Naive thymus-derived CD4-positive, alpha-beta T cell (primary cell): ENCODE results near the gene ZSCAN18. TPM values are rescaled to one million over a fixed set of nuclear protein-coding genes. Genes with fewer than 3 reads are reported as not detected.

ENCODE experiments used
- ATAC-seq: fragments of 150-1000 bp; cut with Tn5 transposase; 2 replicates; pipeline ENCODE4 v1.10.0; 2021; ENCODE audit warnings: mild to moderate bottlenecking, moderate library complexity
- CTCF ChIA-PET: fragments of 350-600 bp; sonication (Branson Sonifier 250); formaldehyde crosslinking; loops from one replicate; lab custom pipeline; 2021; ENCODE audit warnings: antibody characterized with exemption; lab: Charles Lee
- POLR2A ChIA-PET: fragments of 350-600 bp; sonication (Branson Sonifier 250); formaldehyde crosslinking; loops from one replicate; lab custom pipeline; 2021; ENCODE audit warnings: antibody characterized with exemption, inconsistent platforms; lab: Charles Lee
- DNase-seq, 9 donors: peaks; one replicate each; pipeline versions ENCODE4 v3.0.0 to v3.0.0-alpha.2; 2020 to 2022; ENCODE audit warnings: mixed read lengths in 1 of 9
- H3K27ac ChIP-seq: one replicate; pipeline ENCODE4 v1.7.0; 2013; ENCODE audit warnings: mild to moderate bottlenecking, low read depth, low read length, moderate library complexity
- H3K27me3 ChIP-seq, 2 donors: one replicate each; pipeline ENCODE4 v1.7.0; 2013; ENCODE audit warnings: low read length in 2 of 2, mild to moderate bottlenecking in 2 of 2, moderate library complexity in 2 of 2; ENCODE audit not compliant: control insufficient read depth in 2 of 2, insufficient read depth in 2 of 2
- H3K36me3 ChIP-seq, 3 experiments: 1 replicate in 2 of 3; 2 replicates in 1 of 3; pipeline ENCODE4 v1.7.0; 2013; ENCODE audit warnings: low read length in 3 of 3, mild to moderate bottlenecking in 3 of 3, moderate library complexity in 1 of 3; ENCODE audit not compliant: insufficient read depth in 3 of 3, control insufficient read depth in 2 of 3
- H3K4me1 ChIP-seq, 2 donors: one replicate each; pipeline ENCODE4 v1.7.0; 2013; ENCODE audit warnings: low read length in 2 of 2, mild to moderate bottlenecking in 2 of 2, moderate library complexity in 1 of 2; ENCODE audit not compliant: control insufficient read depth in 2 of 2, insufficient read depth in 2 of 2
- H3K4me3 ChIP-seq: 2 replicates; pipeline ENCODE4 v1.7.0; 2013; ENCODE audit warnings: mild to moderate bottlenecking, low read length
- H3K9me3 ChIP-seq, 3 experiments: 1 replicate in 2 of 3; 2 replicates in 1 of 3; pipeline ENCODE4 v1.7.0; 2013; ENCODE audit warnings: low read length in 3 of 3; ENCODE audit not compliant: control insufficient read depth in 2 of 3
- H3K27ac Mint-ChIP-seq, 9 donors: one replicate each; pipeline ENCODE4 v1.8.0; 2020 to 2022; ENCODE audit warnings: mixed read lengths in 9 of 9, mild to moderate bottlenecking in 8 of 9, moderate library complexity in 5 of 9, inconsistent platforms in 2 of 9
- H3K27me3 Mint-ChIP-seq, 5 donors: one replicate each; pipeline ENCODE4 v1.8.0; 2021 to 2022; ENCODE audit warnings: mixed read lengths in 5 of 5, mild to moderate bottlenecking in 1 of 5
- H3K36me3 Mint-ChIP-seq, 5 donors: one replicate each; pipeline ENCODE4 v1.8.0; 2020 to 2022; ENCODE audit warnings: mixed read lengths in 5 of 5, mild to moderate bottlenecking in 3 of 5, inconsistent platforms in 1 of 5
- H3K4me1 Mint-ChIP-seq, 7 donors: one replicate each; pipeline ENCODE4 v1.8.0; 2020 to 2022; ENCODE audit warnings: mixed read lengths in 7 of 7, mild to moderate bottlenecking in 3 of 7, inconsistent platforms in 1 of 7
- H3K4me3 Mint-ChIP-seq, 10 donors: one replicate each; pipeline ENCODE4 v1.8.0; 2020 to 2022; ENCODE audit warnings: mild to moderate bottlenecking in 10 of 10, mixed read lengths in 10 of 10, moderate library complexity in 6 of 10, inconsistent platforms in 2 of 10
- H3K9me3 Mint-ChIP-seq, 11 donors: one replicate each; pipeline ENCODE4 v1.8.0; 2020 to 2022; ENCODE audit warnings: mixed read lengths in 11 of 11, mild to moderate bottlenecking in 4 of 11, inconsistent platforms in 1 of 11, moderate library complexity in 1 of 11
- intact Hi-C, 2 donors: fragments of 100-400 bp; cut with micrococcal nuclease; formaldehyde crosslinking; loops; one replicate each; pipeline ENCODE4 v1.15.1; 2023
- polyA plus RNA-seq, 2 donors: library from polyadenylated mRNA; unstranded; fragments of 300-500 nt; fragmentation: Illumina TruSeq; gene quantifications; one replicate each; pipeline ENCODE4 v1.2.3, GENCODE V29; 2021
- total RNA-seq, 6 experiments: library from RNA in 5 of 6; stranded (reverse) in 5 of 6; gene quantifications; 1 replicate in 5 of 6; 2 replicates in 1 of 6; pipeline ENCODE4 v1.2.3 and lab custom pipeline; 2021 to 2026

The ZSCAN18 gene
- total and polyA plus RNA-seq, 7 experiments from 2014 or later = 8.2 to 100 (median 41.5) TPM

DNA sequence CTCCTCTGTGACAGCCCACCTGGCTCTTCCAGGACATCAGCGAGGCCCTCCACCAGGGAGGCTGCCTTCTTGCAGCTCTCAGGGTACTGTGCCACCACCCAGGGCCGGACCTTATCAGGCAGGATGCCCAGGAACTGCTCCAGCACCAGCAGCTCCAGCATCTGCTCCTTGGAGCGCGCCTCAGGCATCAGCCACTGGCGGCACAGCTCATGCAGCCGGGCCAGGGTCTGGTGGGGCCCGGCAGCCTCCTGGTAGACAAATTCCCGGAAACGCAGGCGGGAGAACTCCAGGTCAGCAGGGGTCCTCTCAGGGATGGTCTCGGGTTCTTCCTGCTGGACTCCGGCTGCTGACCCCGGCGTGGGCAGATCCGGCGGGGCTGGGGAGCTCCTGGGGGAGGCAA, 8.2 kb downstream of the ZSCAN18 start:
- Histone ChIP-seq H3K4me3 (no peak overlapping the region), H3K9me3 (peaks cover 0 to 84% (median 10%) of the 10 kb centered on the region in 3 experiments), H3K27ac (no peak overlapping the region), H3K36me3 (peaks cover 0 to 37% (median 5%) of the 10 kb centered on the region in 3 experiments), H3K27me3 (no peaks in the 10 kb centered on the region), H3K4me1 (no peaks in the 10 kb centered on the region)
- H3K27ac Mint-ChIP-seq = no peak overlapping the region
- ATAC-seq = no peak
- intact Hi-C loops = no loop called here
- peaks cover 0 to 3% (median 0%) of the 10 kb centered on the region in 7 donors for H3K4me1 Mint-ChIP-seq
- CTCF ChIA-PET = no interaction called here
- H3K4me3 Mint-ChIP-seq = no peak overlapping the region
- POLR2A ChIA-PET = no interaction called here
- H3K27me3 Mint-ChIP-seq = no peaks in the 10 kb centered on the region
- DNase-seq = no peak
- H3K9me3 Mint-ChIP-seq = peaks cover 0 to 68% (median 35%) of the 10 kb centered on the region in 11 donors
- peaks cover 5 to 29% (median 15%) of the 10 kb centered on the region in 5 donors for H3K36me3 Mint-ChIP-seq

DNA sequence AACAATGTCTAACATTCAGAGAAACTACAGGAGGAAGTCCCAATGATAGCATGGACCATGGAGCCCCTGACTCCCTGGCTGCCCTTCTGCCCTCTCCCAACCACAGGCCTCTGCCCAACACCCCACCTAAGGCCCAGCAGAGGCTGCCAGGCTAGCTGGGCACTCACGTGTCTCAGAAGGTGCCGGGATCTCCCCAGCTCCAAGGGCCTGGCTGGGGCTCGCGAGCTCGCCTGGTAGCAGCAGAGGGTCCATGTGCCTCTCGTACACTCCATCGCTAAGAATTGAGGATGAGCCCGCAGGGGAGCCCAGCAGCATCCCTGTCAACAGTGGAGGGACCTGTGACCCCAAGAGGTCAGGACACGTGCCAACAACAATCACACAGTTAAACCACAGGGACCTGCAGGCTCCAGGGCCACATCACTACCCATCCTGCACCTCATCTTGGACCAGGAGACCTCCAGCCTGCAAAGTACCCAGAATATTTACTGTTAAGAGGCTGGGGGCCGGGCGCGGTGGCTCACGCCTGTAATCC, 9.4 kb downstream of the ZSCAN18 start:
- DNase-seq (no peak), ATAC-seq (no peak)
- ChIA-PET CTCF (no interaction called here), POLR2A (no interaction called here)
- no peaks in the 10 kb centered on the region for H3K27me3 Mint-ChIP-seq
- no peak overlapping the region for H3K4me3 ChIP-seq
- no peaks in the 10 kb centered on the region for H3K4me1 ChIP-seq
- no peak overlapping the region for H3K4me3 Mint-ChIP-seq
- peaks cover 0 to 2% (median 0%) of the 10 kb centered on the region in 7 donors for H3K4me1 Mint-ChIP-seq
- intact Hi-C loops = no loop called here
- H3K27me3 ChIP-seq = no peaks in the 10 kb centered on the region
- peaks cover 0 to 69% (median 33%) of the 10 kb centered on the region in 11 donors for H3K9me3 Mint-ChIP-seq
- H3K27ac Mint-ChIP-seq = no peak overlapping the region
- peaks cover 0 to 48% (median 5%) of the 10 kb centered on the region in 3 experiments for H3K36me3 ChIP-seq
- peaks cover 0 to 89% (median 12%) of the 10 kb centered on the region in 3 experiments for H3K9me3 ChIP-seq
- H3K36me3 Mint-ChIP-seq = peaks cover 11 to 34% (median 18%) of the 10 kb centered on the region in 5 donors
- no peak overlapping the region for H3K27ac ChIP-seq

DNA sequence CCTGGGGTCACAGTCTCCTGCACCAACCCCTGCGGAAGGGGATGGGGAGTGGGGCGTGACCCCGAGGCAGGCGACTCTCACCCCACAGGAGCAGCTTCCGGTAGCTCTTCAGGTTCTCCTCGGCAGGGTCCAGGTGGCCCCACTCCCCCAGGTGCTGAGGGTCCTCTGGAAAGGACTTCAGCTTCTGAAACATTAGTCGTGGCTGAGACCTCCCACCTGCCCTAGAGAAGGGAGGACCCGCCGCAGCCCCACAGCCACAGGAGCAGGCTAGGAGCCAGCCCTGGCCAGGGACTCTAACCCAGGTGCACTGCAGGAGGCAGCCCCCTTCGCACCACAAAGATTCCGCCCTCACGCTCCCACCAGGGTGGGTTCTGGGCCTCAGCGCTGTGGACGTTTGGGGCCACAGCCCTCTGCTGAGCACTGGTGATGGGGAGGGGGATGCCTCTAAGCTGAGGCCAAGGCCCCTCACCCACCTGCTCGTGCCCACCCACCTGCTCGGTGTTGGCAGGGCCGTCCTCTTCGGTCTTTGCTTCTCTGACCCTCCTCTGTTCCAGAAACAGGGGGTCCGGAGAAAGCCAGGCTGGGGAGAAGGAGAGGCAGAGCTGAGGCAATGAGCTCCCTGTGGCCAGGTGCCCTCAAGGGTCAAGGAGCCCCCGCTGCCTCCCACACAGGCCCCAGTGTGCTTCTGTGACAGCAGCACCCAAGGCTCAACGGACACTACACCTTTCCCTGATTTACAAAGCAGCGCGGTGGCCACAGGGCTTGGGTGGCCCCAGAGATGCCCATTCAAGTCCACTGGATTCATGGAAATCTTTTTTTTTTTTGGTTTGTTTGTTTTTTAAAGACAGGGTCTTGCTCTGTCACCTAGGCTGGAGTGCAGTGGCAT, 11.0 kb downstream of the ZSCAN18 start:
- intact Hi-C loops = no loop called here
- DNase-seq (no peak), ATAC-seq (no peak)
- Histone ChIP-seq H3K9me3 (peaks cover 0 to 90% (median 11%) of the 10 kb centered on the region in 3 experiments), H3K27me3 (no peaks in the 10 kb centered on the region), H3K4me3 (no peak overlapping the region), H3K4me1 (no peaks in the 10 kb centered on the region), H3K27ac (no peak overlapping the region), H3K36me3 (peaks cover 0 to 52% (median 5%) of the 10 kb centered on the region in 3 experiments)
- peaks cover 0 to 69% (median 32%) of the 10 kb centered on the region in 11 donors for H3K9me3 Mint-ChIP-seq
- no peak overlapping the region for H3K27ac Mint-ChIP-seq
- CTCF ChIA-PET = no interaction called here
- no peak overlapping the region for H3K4me3 Mint-ChIP-seq
- H3K4me1 Mint-ChIP-seq = no peaks in the 10 kb centered on the region
- H3K36me3 Mint-ChIP-seq = peaks cover 7 to 32% (median 16%) of the 10 kb centered on the region in 5 donors
- POLR2A ChIA-PET = no interaction called here
- no peaks in the 10 kb centered on the region for H3K27me3 Mint-ChIP-seq

GRCh38 chr19:58085348-58085875, 12.6 kb downstream of the ZSCAN18 start:
- no peak overlapping the region for H3K27ac Mint-ChIP-seq
- no peak for DNase-seq
- ATAC-seq = no peak
- POLR2A ChIA-PET = no interaction called here
- peaks cover 0 to 47% (median 5%) of the 10 kb centered on the region in 3 experiments for H3K36me3 ChIP-seq
- CTCF ChIA-PET = no interaction called here
- H3K9me3 Mint-ChIP-seq = peaks cover 0 to 73% (median 37%) of the 10 kb centered on the region in 11 donors
- H3K9me3 ChIP-seq = peaks cover 0 to 91% (median 15%) of the 10 kb centered on the region in 3 experiments
- H3K4me1 Mint-ChIP-seq = no peaks in the 10 kb centered on the region
- no peaks in the 10 kb centered on the region for H3K4me1 ChIP-seq
- no peak overlapping the region for H3K4me3 ChIP-seq
- no peak overlapping the region for H3K4me3 Mint-ChIP-seq
- peaks cover 12 to 34% (median 18%) of the 10 kb centered on the region in 5 donors for H3K36me3 Mint-ChIP-seq
- H3K27me3 Mint-ChIP-seq = no peaks in the 10 kb centered on the region
- no peaks in the 10 kb centered on the region for H3K27me3 ChIP-seq
- intact Hi-C loops = no loop called here
- no peak overlapping the region for H3K27ac ChIP-seq

GRCh38 chr19:58084596-58085347, 13.3 kb downstream of the ZSCAN18 start:
- peaks cover 0 to 47% (median 5%) of the 10 kb centered on the region in 3 experiments for H3K36me3 ChIP-seq
- Mint-ChIP-seq H3K27ac (no peak overlapping the region), H3K27me3 (no peaks in the 10 kb centered on the region), H3K36me3 (peaks cover 10 to 34% (median 22%) of the 10 kb centered on the region in 5 donors), H3K9me3 (peaks cover 0 to 73% (median 41%) of the 10 kb centered on the region in 11 donors), H3K4me1 (peaks cover 0 to 1% (median 0%) of the 10 kb centered on the region in 7 donors), H3K4me3 (no peak overlapping the region)
- no peak for ATAC-seq
- no peak overlapping the region for H3K4me3 ChIP-seq
- no peak overlapping the region for H3K27ac ChIP-seq
- no peaks in the 10 kb centered on the region for H3K4me1 ChIP-seq
- H3K9me3 ChIP-seq = peaks cover 0 to 91% (median 15%) of the 10 kb centered on the region in 3 experiments
- H3K27me3 ChIP-seq = no peaks in the 10 kb centered on the region
- ChIA-PET POLR2A (no interaction called here), CTCF (no interaction called here)
- DNase-seq = no peak
- intact Hi-C loops = no loop called here

DNA sequence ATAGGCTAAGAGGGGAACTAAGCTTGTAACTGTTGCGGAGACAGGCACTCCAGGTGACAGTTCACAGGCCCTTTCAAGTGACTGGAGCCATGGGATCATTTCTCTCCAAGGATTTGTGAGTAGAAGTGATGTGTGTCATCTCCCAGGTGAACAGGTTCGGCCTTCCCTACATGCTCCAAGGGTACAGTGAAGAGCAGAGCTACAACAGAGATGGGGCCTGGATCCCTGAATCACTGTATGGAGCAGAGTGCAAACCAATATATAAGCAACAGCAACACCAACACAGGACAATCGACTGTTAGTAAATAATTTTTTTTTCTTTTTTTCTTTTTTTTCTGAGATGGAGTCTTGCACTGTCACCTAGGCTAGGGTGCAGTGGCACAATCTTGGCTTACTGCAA, 15.0 kb downstream of the ZSCAN18 start:
- ATAC-seq = no peak
- Mint-ChIP-seq H3K27me3 (no peaks in the 10 kb centered on the region), H3K36me3 (peaks cover 8 to 32% (median 22%) of the 10 kb centered on the region in 5 donors), H3K4me3 (no peak overlapping the region), H3K4me1 (peaks cover 0 to 1% (median 0%) of the 10 kb centered on the region in 7 donors), H3K9me3 (peaks cover 0 to 77% (median 44%) of the 10 kb centered on the region in 11 donors), H3K27ac (no peak overlapping the region)
- Histone ChIP-seq H3K36me3 (peaks cover 0 to 45% (median 5%) of the 10 kb centered on the region in 3 experiments), H3K27me3 (no peaks in the 10 kb centered on the region), H3K4me1 (no peaks in the 10 kb centered on the region), H3K4me3 (no peak overlapping the region), H3K9me3 (peaks cover 0 to 96% (median 10%) of the 10 kb centered on the region in 3 experiments), H3K27ac (no peak overlapping the region)
- no peak for DNase-seq
- ChIA-PET CTCF (no interaction called here), POLR2A (no interaction called here)
- intact Hi-C loops = no loop called here
